Stimulated activated CD8-positive, alpha-beta memory T cell treated with anti-CD3 and anti-CD28 coated beads, Interleukin-4, amount 100 ng/mL, for 48 hours (primary cell): ENCODE data around the gene PDHB.
"Not testable (repeated sequence)": the region's sequence is repeated elsewhere in the genome, so short reads cannot be mapped to it uniquely, and the experiment has no call there.

Experiments used
- DNase-seq: peaks from one replicate; pipeline ENCODE4 v3.0.0-alpha.2; 2020

The PDHB gene

DNA sequence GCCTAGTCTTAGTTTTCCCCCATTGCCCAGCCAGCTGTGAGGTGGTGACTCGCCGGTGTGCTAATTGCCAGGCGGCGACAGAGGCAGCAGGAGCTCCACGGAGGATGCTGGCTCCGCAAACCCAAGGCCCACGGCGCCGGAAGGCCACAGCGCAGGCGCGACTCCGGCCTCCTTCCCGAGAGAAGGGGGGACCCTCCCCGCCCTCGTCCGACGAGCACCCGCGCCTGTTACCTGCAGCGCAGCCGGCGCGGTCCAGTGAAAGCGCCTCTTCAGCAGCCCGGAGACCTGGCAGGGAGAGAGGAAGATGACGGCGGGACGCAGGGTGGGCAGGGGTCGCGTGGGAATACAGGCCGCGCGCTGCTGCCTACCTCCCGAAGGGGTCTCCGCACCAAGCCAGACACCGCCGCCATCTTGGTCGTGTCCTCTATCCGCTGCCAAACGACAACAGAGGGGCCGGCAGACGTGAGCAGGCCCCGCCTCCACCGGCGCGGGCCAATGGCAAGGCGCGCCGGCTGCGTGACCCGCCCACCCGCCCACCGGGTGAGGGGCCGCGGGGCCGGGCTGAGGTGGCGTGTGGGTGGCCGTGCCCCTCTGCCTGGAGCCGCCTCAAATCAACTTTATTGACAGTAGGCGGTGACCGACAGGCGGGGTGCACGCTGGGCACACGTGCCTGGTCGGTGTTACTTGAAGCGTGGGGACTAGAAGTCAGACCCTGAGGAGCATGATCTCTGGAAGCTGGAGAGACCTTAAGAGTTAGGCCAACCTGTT, at the start of gene PDHB:
Gene PDHB (minus strand): TSS at position 433 of the 768 bp plus-strand sequence. CDS start 23 bp downstream, at position 410.
- DNase-seq: peak; percentile 92

DNA sequence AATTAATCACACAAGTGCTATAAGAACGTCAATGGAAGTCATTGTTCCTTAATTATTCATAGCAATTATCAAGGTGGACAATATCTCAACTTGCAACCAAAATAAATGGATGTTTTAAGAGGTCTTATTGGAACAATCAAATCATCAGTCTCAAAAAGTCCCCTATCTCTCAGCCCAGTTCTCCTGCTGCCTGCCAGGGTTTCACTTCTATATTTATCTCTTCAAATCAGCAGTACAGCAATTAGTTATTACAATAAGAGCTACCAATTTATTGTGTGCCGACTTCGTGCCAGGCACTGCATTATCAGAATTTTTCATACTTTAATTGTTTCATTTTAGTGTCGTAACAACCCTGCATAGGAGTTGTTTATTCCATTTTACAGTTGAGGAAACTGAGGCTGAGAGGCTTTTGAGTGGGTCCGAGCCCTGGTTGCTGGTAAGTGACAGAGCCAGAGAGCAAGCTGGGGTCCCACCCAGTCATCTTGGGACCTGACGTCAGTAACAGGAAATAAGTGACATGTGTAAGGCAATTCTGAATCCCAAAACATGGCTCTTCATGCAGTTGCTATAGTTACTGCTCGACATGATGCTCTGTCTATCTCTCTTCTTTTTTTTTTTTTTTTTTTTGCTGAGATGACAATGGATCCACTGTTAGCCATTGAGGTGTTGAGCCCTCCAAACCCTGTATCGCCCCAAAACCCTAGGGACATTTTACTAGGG, 49.4 kb upstream of the PDHB start:
- DNase-seq: no peak

DNA sequence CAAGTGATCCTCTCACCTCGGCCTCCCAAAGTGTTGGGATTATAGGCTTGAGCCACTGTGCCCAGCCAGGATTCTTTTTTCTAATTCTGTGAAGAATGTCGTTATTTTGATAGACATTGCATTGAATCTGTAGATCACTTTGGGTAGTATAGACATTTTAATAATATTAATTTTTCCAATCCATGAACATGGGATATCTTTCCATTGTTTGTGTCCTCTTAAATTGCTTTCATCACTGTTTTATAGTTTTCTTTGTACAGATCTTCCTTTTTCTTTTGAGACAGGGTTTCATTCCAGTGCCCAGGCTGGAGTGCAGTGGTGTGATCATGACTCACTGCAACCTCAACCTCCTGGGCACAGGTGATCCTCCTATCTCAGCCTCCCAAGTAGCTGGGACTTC, 46.7 kb upstream of the PDHB start:
- DNase-seq: no peak

DNA sequence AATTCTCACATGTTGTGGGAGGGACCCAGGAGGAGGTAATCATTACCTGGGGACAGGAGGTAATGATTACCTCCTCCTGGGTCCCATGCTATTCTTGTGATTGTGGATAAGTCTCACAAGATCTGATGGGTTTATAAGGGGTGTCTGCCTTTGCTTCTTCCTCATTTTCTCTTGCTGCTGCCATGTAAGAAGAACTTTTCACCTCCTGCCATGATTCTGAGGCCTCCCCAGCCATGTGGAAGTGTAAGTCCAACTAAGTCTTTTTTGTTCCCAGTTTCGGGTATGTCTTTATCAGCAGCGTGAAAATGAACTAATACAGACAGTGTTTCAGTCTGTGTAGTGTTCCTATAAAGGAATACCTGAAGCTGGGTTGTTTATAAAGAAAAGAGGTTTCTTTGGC, 45.1 kb upstream of the PDHB start:
- DNase-seq: no peak

- DNase-seq: no peak
Measured at GRCh38 chr3:58474967-58475578, 41.4 kb upstream of the PDHB start.

GRCh38 chr3:58474348-58474911, 40.8 kb upstream of the PDHB start:
- no peak for DNase-seq

DNA sequence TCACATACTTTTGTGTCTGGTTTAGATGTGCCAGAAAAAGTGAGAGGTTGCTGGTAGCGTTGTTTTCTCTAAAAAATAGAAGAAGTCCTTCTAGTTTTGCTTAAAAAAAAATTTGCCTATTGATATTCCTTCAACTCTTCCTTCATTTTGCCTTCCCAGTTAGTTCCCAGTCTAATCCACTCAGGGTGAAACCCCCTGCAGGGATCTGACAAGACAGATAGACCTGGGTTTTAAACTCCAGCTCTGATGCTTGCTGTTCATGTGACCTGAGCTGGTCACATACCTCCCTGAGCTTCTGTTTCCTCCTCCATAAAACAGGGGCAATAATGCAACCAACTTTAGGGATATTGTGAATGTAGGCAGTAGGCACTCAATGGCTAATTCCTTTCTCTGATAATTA, 39.6 kb upstream of the PDHB start:
- no peak for DNase-seq

GRCh38 chr3:58471025-58471887, 37.6 kb upstream of the PDHB start:
- DNase-seq: peak; percentile 69

DNA sequence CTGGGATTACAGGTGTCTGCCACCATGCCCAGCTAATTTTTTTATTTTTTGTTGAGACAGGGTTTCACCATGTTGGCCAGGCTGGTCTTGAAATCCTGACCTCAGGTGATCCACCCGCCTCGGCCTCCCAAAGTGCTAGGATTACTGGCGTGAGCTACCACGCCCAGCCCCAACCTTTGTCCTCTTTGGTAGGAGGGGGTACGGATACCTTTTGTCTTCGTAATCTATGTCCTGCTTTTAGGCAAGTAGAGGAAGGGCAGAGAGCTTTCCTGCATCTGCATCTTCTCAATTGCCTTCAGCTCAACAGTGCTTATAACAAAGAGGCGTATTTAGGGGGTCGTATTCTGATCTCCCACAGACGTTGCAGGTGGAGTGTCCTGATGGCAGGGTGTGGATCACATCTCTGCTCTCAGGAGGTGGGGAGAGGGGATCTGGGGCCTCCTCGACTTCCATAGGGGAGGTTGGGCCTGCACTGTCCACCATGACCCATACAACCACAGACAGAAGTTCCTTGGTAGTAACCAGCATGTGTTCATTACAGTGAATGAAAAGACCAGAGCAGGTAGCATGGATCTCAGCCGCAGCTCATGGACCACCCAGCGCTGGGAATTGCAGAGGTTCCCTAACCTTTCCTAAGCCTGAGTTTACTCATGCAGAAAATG, 36.9 kb upstream of the PDHB start:
- DNase-seq: no peak

DNA sequence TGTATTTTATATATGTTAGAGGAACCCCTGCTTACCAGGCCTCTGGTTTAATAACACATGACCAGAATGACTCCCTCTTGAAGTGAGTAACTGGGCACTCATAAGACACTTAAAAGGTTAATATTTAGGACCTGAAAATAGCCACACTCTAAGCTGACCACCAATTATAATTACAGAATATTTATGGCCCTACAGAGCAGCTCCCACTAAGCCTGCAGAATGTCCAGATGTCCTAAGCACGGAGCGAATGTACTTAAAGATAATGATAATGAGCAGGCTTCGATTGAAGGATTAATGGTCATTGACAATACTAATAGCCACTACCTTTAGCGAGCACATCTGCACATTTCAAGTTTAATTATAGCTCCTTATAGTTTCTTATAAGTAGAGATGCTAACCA, 35.5 kb upstream of the PDHB start:
- DNase-seq: no peak

GRCh38 chr3:58466899-58467563, 33.4 kb upstream of the PDHB start:
- no peak for DNase-seq

GRCh38 chr3:58464866-58465265, 31.2 kb upstream of the PDHB start:
- DNase-seq: peak; percentile 32

DNA sequence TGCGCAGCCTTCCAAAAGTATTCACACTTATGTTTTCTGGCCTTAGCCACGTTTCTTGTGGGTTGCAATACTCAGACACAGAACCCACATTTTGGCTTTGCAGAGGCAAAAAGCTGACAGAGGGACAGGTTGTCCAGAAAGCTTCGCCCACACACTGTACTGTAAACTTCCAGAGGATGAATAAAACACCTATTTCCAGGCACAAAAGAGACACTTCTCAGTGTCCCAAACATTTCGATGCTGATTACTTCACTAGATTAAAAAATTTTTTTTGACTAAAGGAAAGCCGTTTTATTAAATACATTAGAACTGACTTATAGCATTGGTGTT, 30.3 kb upstream of the PDHB start:
- DNase-seq: no peak

DNA sequence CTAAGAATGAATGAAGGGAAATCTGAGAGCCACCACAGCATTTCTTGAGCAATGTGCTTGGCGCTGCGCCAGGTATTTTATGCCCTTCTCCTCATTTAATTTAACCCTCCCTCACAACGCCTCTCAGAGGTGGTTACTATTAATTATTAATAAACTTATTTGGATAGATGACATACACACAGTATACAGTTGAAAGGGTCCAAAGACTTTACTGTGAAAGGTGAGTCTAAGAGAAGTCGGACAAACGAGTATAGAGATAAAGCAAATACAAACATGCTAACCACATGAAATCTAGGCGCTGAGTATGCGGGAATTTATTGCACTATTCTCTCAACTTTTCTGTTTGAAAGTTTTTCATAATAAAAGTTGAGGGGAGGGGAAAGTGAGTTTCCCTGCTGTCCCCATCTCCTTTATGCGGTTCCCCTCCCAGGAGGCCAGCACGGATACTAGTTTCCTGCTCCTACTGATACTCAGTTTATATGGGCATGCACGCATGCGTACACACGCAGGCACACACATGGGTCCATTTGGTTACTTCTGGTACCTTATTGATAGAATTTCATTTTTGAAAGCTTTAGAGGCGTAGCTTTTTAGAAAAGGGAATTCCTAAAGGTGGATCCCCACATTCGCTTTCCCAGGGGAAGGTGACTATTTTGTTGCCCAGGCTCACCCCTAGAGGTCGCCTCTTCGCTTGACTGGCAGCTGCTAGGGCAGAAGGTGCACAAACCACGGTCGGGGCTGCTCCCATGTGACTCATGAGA, 29.7 kb upstream of the PDHB start:
- peak; percentile 86 for DNase-seq

DNA sequence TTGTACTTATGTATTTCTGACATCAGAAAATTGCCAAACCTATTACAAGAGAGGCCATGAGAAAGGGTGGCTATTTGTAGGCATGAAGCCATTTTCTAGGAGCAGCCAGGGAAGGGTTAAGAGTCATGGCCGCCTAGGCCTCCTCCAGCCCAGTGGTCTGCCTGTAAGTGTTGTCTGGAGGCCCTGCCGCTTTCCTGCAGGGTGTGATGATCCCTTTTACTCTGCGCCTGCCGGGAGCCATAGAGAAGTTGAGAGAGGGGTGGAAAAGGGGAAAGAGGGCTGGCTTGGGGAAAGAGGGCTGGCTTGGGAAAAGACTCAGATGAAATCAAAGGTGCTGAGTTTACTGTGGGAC, 29.2 kb upstream of the PDHB start:
- DNase-seq: no peak

- no peak for DNase-seq
Measured at GRCh38 chr3:58459160-58459559, 25.5 kb upstream of the PDHB start.

DNA sequence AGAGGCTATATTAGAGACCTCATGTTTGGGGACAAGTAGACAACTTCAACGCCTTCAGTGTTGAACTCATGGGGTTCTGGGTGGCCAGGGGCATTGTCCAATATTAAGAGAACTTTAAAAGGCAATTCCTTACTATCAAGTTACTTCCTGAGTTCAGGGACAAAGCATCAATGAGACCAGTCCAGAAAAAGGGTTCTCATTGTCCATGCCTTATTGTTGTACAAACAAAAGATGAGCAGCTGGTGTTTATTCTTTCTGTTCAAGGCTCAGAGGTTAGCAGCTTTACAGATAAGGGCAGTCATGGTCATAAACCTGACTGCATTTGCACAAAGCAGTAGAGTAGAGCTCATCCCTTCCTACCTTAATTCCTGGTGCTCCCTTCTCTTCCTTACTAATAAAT, 18.5 kb upstream of the PDHB start:
- no peak for DNase-seq

DNA sequence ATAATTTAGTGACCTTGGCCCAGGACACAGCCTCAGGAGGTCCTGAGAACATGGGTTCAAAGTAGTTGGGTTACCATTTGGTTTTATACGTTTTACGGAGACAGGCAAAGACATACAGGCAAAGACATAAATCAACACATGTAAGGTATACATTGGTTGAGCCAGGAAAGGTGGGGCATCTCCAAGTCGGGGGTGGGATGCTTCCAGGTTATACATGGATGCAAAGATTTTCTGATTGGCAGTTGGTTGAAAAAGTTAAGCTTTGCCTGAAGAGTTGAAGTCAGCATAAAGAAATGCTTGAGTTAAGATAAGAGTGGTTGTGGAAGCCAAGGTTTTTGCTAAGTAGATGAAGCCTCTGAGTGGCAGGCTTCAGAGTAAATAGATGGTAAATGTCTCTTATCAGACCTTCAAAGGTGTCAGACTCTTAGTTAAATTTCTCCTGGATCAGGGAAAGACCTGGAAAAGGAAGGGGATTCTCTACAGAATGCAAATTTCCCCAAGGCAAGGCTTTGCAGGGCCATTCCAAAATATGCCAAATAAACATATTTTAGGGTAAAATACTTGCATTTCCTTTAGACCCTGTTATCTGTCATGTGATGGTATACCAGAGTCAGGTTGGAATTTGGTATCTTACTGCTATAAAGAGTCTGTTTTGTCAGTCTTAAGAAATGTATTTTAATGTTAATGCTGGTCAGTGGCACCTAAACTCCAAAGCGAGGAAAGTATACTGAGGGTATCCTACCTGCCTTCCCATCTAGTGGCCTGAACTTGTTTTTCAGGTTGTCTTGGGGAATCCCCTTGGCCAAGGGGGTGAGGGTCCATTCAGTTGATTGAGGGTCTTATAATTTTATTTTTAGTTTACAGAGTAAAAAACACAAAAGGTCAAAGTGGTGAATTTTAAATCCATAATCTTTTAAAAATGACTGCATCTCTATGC, 8.2 kb upstream of the PDHB start:
- no peak for DNase-seq

DNA sequence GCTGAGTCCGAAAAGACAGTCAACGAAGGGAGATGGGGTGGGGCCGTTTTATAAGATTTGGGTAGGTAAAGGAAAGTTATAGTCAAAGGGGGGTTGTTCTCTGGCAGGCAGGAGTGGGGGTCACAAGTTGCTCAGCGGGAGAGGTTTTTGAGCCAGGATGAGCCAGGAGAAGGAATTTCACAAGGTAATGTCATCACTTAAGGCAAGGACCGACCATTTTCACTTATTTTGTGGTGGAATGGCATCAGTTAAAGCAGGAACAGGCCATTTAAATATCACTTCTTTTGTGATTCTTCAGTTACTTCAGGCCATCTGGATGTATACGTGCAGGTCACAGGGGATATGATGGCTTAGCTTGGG, 7.3 kb upstream of the PDHB start:
- not testable (repeated sequence) for DNase-seq

- DNase-seq: not testable (repeated sequence)
Measured at GRCh38 chr3:58437276-58437675, 3.6 kb upstream of the PDHB start.
